Measurements from ENCODE around the gene CLCNKB. TPM values are rescaled to one million over a fixed set of nuclear protein-coding genes. Genes with fewer than 3 reads are reported as not detected.

The CLCNKB gene
- total RNA-seq, 1 donor from 2014 or later = 3.0 TPM

- H3K4me1 Mint-ChIP-seq = peaks cover 8% of the 10 kb centered on the region
- H3K9me3 Mint-ChIP-seq = no peaks in the 10 kb centered on the region
- H3K27ac Mint-ChIP-seq = no peak overlapping the region
- H3K36me3 Mint-ChIP-seq = no peaks in the 10 kb centered on the region
- no peak for TF ChIP-seq CTCF (IDR thresholded peaks at IDR 0.05; ENCODE audit: unreplicated experiment)
- no peaks in the 10 kb centered on the region for H3K27me3 Mint-ChIP-seq (ENCODE audit: low read depth)
- H3K4me3 Mint-ChIP-seq = no peak overlapping the region
- DNase-seq (ENCODE audit: low spot score in 2 of 2, unreplicated experiment in 2 of 2) = no peak
These were observed 44.8 kb downstream of the CLCNKB start for GRCh38 chr1:16088351-16088911.

GRCh38 chr1:16088996-16089395 is 45.4 kb downstream of the CLCNKB start:
- H3K27ac Mint-ChIP-seq = no peak overlapping the region
- H3K4me1 Mint-ChIP-seq = peaks cover 13% of the 10 kb centered on the region

GRCh38 chr1:16090076-16090826 is 46.7 kb downstream of the CLCNKB start:
- H3K36me3 Mint-ChIP-seq = no peaks in the 10 kb centered on the region
- peaks cover 14% of the 10 kb centered on the region for H3K4me1 Mint-ChIP-seq
- DNase-seq (ENCODE audit: low spot score in 2 of 2, unreplicated experiment in 2 of 2) = no peak
- H3K9me3 Mint-ChIP-seq = no peaks in the 10 kb centered on the region
- H3K27ac Mint-ChIP-seq = no peak overlapping the region
- no peak for TF ChIP-seq CTCF (IDR thresholded peaks at IDR 0.05; ENCODE audit: unreplicated experiment)
- H3K27me3 Mint-ChIP-seq (ENCODE audit: low read depth) = no peaks in the 10 kb centered on the region
- no peak overlapping the region for H3K4me3 Mint-ChIP-seq

More at GRCh38 chr1:16088996-16089395, 45.4 kb downstream of the CLCNKB start:
- no peak for TF ChIP-seq CTCF (IDR thresholded peaks at IDR 0.05; ENCODE audit: unreplicated experiment)
- Mint-ChIP-seq H3K36me3 (no peaks in the 10 kb centered on the region), H3K27me3 (ENCODE audit: low read depth) (no peaks in the 10 kb centered on the region), H3K9me3 (no peaks in the 10 kb centered on the region), H3K4me3 (no peak overlapping the region)
- no peak for DNase-seq (ENCODE audit: low spot score in 2 of 2, unreplicated experiment in 2 of 2)

- Mint-ChIP-seq H3K27ac (no peak overlapping the region), H3K4me3 (no peak overlapping the region), H3K9me3 (no peaks in the 10 kb centered on the region), H3K27me3 (ENCODE audit: low read depth) (no peaks in the 10 kb centered on the region), H3K4me1 (peaks cover 13% of the 10 kb centered on the region), H3K36me3 (no peaks in the 10 kb centered on the region)
- DNase-seq (ENCODE audit: low spot score in 2 of 2, unreplicated experiment in 2 of 2) = no peak
- no peak for TF ChIP-seq CTCF (IDR thresholded peaks at IDR 0.05; ENCODE audit: unreplicated experiment)
These were observed 47.7 kb downstream of the CLCNKB start for GRCh38 chr1:16091296-16091695.

- no peaks in the 10 kb centered on the region for H3K36me3 Mint-ChIP-seq
- peaks cover 15% of the 10 kb centered on the region for H3K4me1 Mint-ChIP-seq
- no peak overlapping the region for H3K27ac Mint-ChIP-seq
- H3K4me3 Mint-ChIP-seq = no peak overlapping the region
- no peaks in the 10 kb centered on the region for H3K9me3 Mint-ChIP-seq
- H3K27me3 Mint-ChIP-seq (ENCODE audit: low read depth) = no peaks in the 10 kb centered on the region
- no peak for TF ChIP-seq CTCF (IDR thresholded peaks at IDR 0.05; ENCODE audit: unreplicated experiment)
- DNase-seq (ENCODE audit: low spot score in 2 of 2, unreplicated experiment in 2 of 2) = no peak
These were observed 48.7 kb downstream of the CLCNKB start for GRCh38 chr1:16092097-16092922.

All from mesothelial cell of epicardium (in vitro differentiated cells).